Hematopoietic multipotent progenitor cell treated with erythropoietin and hydrocortisone succinate and interleukin-3 and kit ligand, for 6 days (in vitro differentiated cells): ENCODE data around the gene PRPSAP1.
"Not testable (repeated sequence)": the region's sequence is repeated elsewhere in the genome, so short reads cannot be mapped to it uniquely, and the experiment has no call there.

ENCODE experiments used
- DNase-seq: peaks from one replicate; pipeline ENCODE4 v3.0.0-alpha.2; 2015

PRPSAP1 gene

DNA sequence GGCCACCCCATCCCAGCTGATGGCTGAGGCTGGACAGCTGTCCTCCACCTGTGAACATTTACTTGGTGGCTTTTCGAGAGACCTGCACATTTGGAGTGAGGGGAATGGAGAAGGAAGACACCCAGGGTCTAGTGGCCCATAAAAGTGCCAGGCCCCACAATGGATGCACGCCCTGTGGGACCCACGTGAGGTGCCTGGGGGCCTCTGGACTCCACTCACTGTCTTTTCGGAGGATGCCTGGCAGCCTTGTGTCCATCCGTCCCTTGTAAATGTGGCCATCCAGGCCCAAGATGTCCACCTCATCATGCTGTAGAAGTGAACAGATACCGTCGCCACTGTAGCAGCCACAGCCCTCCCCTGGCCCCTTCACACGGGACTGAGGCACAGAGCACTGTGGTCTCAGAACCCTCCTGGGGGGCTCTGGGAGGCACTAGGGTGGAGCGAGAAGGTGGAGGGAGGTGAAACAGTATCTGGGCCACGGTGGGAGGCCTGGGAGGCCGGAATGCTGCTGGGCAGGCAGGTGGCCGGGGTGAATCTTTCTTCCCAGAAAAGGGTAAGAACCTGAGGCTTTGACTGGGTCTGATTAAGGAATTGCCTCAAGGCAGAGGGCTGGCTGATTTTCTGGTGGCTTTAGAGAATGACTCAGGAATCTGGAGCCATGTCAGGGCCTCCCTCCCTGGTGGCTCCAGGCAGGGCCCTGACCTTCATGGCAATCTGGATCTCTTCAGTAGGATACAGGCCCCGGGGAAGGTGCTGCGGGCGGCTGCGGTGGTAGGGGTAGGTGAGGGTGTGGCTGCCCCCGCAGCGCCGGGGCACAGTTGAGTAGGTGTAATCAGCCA lies 77.0 kb downstream of the PRPSAP1 start:
- DNase-seq = no peak

DNA sequence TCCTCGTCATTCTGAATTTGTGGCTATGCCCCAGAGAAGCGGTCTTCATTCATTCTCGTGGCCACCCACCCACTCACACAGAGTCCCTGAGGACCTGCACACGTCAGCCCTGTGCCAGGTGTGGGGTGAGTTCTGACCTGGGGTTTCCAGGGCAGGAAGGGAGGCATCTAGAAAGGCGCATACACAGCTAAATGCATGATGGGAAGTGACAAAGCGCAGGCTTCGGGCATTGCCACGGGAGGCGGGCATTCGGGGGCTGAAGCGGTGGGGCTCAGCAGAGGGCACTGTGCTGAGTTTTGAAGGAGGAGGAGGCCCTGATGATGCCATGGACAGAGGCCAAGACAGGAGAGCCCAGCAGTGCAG lies 77.7 kb downstream of the PRPSAP1 start:
- DNase-seq = no peak

DNA sequence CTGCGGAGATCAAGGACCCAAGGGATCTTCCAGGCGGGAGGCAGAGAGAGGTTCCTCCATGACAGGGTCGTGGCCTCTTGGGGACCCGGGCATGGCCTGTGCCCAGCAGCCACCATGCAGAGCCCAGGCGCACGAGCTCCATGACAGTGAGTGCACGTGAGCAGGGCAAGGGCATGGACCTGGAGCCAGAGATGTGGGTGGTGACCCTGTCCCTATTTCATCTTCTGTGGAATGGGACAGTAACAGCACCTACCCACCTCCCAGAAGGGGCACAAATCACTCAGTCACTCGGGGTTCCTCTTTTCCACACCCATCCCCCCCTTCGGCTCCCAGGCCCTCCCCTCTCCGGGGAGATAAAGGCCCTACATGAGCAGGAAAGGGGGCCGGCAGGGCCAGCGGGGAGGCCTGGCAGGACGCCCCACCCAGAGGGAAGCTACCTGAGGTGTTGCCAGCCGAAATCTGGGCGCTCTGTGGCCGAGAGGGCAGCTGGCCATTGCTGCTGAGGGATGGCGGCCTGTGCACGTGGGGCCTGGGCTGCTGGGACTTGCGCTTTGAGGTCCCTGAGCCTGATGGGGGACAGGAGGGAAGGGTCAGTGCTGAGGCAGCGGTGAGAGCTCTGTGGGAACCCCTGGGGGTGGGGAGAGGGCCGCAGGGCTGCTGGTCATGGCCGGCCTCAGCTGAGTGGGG lies 78.2 kb downstream of the PRPSAP1 start:
- no peak for DNase-seq

DNA sequence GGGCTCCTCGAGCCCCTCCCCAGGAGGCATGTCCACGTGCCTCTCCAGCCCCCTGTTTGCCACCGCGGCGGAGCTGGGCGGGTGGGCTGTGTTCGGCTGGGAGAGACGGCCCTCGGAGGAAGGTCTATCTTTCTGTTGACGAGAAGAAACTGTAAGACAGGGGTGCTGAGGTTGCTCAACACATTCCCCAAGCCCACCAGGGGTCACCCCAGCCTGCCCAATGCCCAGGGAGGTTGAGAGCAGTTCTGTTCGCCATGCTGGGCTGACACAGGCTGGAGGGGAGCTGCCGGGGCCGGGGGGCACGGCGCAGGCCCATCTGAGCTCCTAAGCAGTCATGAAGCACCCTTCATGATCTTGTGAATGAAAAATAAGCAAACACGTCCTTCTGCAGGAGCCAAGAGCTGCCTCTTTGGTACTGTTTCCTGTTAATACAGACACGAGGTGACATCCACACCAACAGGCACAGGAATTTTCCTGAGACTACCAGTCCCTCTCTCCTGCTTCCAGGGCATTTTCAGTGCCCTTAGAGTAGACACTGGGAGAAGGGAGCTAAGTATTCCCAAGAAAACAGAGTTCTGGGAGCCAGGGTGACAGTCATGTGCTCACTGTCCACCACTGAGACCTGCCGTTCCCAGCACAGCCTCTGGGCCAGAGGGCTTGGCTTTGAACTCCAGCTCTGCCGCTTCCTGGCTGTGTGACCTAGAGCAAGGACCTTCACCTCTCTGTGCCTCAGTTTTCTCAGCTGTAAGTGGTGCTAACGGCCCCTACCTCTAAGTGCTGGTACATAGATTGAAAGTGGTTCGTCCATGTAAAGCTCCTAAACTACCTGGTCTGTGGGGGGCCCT lies 79.4 kb downstream of the PRPSAP1 start:
- DNase-seq = no peak

DNA sequence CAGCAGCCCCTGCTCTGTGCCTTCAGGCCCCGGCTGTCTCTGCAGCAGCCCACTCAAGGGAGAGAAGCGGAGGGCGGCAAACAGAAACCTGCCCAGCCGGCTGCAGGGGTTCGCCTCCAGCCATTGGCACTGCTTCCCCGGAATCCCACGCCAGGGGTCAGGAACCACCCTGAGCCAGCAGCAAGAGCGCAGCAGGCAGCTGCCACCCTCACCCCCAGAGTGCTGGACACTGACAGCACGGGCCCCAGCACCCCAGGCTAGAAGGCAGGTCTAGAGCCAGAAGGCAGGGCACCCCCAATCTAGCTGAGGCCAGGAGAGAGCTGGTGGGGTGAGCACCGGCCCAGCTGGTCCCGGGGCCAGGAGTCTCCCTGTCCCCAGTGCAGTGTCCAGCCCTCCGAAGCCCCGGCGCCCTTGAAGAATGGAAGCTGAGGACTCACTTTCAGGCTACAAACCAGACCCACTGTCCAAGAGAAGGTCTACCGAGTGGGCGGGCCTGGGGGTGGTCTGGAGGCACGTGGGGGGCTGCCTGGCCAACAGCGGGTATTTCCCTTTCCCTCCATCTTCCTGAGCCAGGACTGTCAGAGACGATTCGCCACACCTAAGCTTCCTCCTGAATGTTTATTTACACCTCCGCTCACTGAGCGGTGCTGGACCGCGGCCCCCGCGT lies 80.1 kb downstream of the PRPSAP1 start:
- no peak for DNase-seq

DNA sequence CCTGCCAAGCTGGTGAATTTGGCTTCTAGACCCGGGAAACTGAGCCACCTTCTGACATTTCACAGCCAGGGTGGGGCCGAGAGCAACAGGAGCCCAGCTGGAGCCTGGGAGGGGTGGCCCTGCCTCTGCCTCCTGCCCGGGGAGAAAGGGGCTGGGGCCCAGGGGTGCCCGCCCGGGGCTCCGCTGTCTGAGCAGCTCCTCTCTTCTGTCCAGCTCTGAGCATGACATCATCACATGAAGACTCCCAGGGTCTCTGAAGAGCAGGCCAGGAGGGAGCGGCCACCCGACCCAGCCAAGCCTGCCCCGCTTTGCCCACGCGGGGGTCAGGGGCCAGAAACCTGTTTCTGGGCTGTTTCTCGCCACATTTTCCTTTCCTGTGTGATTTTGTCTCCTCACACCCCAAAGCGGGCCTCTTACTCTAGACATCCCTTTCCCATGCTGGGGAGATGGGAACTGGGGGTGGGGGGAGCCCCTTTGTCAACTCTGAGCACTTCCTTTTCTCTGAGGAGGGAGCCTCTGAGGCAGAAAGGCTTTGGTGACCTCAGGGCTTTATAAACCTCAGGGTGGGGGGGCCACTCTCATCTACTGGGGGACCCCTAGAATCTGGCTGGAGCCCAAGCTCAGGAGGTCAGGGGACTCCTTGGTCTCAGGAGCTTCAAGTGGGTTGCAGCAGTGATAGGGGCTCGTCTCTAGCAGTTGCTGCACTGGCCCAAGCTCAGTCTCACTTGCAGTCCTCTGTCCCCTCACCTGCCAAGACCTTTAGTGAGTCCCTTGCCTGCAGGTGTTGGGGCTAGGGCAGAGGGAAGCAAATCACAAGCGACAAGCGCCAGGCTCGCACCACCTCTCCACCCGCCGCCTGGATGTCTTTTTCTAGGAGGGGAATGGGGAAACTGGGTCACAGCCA lies 80.9 kb downstream of the PRPSAP1 start:
- no peak for DNase-seq

DNA sequence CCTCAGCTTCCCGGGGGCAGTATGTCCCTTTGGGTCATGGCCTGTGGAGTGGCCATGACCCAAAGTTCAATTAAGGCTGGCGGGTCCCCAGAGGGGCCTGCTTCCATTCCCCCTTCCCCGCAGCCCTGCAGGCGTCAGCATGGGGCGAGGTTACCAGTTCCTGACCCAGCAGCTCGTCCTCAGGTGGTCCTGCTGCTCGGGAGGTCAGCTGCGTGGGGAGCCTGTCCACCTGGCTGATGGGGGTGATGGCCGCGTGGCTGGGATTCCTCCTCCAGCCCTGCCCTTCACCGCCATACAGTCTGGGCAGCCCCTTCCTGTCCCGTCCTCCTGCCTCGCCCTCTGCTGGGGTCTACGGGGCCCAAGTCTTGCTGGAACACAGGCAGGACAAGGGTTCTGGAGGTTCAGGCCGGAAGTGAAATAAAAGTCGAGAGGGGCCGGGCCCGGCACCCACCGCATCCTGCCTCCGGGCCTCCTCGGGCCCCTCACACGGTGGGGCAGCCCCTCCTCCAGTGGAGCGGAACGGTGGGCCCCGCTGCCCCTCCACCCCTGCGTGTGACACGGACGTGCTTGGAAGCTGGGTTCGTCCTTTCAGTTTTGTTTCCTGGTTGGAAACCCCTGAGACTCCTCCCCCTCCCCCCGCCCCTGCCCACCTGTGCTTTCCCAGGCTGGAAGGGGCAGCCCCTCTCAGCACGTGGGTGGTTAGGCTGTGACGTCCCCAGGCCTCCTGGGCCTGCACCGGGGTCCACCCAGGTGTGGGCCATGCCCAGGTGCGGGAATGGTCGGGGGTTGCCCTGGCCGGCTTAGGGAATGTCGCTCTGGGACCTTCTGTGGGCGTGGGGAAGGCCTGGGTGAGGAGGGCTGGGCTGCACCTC lies 81.8 kb downstream of the PRPSAP1 start:
- DNase-seq = no peak

DNA sequence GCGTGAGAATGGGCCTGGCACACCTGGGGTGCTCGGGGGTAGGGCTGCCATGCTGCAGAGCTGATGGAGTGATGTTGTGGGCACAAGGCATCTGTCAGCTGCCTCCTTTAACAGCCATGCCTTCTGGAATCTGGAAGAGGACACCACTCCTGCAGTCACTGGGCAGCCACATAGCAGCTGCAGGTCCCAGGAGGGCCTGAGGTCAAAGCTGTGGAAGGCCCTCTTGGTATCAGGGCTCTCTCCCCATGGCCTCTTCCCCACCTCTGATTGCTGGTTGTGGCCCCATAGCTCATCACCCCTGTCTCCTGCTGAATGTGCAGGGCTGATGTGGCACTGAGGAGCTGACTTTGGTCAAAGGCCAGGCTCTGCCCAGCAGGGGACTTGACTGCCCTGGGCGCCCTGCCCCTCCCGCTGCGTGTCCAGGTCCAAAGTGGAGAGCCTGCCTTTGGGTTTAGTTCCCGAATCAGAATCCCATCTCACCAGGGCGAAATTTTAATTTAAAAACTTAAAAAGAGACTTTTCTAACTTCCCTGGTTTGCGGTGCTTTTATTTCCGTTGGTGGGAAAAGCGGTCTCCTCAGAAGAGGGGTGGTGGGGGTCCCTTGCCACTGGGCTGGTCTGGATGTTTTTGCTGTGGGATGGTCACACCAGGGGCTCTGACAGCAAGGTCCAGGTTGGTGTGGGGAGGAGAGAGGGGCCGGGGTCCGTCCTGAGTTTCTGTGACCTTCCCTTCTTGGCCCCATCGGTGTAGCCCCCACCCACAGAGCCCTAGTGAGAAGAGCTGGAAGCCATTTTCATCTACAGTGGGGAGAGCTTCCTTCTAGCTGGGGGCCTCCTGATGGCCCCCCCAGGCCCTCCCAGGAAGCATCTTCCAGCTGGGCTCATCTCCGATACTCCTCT lies 82.7 kb downstream of the PRPSAP1 start:
- DNase-seq = no peak

DNA sequence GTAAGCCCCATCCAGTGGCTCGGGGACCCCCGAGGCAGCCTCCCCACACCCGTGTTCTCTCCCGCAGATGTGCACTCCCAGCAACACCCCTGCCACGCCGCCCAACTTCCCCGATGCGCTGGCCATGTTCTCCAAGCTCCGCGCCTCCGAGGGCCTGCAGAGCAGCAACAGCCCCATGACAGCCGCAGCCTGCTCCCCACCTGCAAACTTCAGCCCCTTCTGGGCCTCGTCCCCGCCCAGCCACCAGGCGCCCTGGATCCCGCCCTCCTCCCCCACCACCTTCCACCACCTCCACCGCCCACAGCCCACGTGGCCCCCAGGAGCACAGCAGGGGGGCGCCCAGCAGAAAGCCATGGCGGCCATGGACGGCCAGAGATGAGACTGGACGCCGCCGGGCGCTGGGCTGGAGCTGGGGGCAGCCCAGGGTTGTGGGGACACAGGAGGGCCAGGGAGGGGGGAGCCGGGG lies 83.6 kb downstream of the PRPSAP1 start:
- no peak for DNase-seq

DNA sequence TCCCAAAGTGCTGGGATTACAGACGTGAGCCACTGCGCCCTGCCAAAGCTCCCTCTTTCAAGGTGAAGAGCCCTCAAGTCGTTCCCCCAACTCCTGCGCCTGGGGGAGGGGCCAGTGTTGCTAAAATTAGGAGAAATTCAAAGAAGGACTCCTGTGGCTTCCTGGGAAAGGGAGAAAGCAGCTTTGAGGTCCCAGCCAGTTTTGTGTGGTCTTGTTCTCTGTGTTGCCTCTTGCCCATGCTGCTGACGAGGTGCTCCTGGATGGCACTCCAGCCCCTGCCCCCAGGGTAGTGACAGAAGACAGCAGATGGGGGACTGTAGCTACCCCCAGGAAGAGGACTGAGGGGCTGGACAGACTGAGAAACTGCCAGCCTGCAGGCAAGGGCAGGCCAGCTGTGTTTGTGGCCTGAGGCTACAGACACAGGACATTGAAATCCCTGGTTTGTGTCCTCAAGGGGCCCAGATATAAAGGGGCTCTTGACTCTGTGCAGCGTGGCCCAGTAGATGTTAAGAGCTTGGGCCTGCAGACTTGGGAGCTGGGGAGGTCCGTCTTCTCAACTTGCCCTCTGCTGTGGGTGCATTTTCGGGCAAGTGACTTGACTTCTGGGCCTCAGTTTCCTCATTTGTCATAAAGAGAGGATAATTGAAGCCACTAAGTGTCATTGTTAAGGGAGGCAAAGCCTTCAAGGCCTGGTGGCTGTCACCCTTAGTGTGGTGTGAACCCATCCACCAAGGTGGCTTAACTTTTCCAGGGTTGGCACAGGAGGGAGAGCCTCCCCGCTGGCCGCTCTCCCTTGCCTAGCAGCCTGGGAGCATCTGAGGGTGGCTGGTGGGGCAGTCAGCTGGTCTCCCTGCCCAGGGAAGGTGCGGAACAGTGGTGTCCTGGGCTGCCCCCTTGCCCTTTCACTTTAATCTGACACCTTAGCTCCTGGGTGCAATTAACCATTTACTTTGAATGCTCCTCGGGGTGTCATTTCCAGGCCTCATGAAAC lies 84.4 kb downstream of the PRPSAP1 start:
- DNase-seq = no peak

DNA sequence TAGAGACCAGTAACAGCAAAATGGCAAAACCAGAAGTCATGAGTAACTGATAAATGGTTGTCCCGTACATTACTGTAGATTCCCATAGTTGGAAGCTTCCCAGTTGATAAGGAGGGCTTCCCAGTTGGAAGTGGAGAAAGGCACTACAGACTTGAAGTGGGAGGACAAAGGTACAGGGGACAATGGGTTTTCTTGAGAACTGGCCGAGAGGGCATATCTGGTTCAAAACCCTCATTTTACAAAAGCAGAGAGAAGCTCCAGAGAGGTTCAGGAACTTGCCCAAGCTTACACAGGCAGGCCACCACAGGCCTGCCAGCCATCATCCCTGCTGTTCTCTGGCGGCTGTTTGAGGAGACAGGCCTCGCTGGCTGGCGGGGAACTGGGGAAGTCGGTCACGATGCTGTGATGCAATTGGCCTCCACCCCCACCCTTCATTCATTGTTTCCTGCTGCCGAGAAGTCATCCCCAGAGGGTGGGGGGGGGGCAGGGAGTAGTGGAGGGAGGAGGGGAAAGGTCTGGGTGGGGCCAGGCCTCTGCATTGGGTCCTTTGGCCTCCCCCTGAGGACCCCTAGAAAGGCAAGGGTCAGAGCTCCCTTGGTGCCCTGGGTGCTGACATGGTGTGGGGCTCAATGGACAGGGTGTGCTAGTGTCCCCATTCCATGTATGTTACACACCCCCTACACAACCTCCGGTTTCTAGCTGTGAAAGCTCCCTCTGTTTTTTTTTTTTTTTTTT lies 85.5 kb downstream of the PRPSAP1 start:
- DNase-seq = peak; percentile 78

DNA sequence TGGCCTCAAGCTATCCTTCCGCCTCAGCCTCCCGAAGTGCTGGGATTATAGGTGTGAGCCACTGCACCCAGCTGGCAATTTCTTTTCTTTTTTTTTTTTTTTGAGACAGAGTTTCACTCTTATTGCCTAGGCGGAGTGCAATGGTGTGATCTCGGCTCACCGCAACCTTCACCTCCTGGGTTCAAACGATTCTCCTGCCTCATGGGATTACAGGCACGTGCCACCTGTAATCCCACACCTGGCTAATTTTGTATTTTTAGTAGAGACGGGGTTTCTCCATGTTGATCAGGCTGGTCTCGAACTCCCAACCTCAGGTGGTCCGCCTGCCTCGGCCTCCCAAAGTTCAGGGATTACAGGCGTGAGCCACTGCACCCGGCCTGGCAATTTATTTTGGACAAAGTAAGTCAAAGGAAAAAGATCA lies 86.1 kb downstream of the PRPSAP1 start:
- DNase-seq = not testable (repeated sequence)

DNA sequence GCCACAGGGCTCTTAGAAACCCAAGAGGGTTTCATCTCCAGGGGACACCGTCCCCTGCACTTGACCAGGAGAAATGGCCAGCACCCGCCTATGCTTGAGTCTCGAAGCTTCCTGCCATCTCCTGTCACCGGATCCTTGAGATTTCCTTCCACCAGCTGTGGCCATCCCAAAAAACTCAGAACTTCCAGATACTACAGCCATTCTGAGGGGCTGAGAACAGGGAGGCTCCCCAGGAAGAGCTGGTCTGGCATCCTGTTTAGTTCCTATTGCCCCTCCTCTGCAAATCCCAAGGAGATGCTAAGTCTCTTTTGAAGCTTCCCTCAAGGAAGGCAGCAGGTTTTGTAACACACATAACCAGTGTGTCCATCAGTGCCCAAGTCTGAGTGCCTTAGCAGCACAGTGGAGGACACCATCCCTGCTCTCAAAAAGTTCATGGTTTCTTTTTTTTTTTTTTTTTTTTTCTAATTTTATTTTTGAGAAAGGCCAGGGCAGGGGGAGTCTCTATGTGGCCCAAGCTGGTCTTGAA lies 86.6 kb downstream of the PRPSAP1 start:
- no peak for DNase-seq

DNA sequence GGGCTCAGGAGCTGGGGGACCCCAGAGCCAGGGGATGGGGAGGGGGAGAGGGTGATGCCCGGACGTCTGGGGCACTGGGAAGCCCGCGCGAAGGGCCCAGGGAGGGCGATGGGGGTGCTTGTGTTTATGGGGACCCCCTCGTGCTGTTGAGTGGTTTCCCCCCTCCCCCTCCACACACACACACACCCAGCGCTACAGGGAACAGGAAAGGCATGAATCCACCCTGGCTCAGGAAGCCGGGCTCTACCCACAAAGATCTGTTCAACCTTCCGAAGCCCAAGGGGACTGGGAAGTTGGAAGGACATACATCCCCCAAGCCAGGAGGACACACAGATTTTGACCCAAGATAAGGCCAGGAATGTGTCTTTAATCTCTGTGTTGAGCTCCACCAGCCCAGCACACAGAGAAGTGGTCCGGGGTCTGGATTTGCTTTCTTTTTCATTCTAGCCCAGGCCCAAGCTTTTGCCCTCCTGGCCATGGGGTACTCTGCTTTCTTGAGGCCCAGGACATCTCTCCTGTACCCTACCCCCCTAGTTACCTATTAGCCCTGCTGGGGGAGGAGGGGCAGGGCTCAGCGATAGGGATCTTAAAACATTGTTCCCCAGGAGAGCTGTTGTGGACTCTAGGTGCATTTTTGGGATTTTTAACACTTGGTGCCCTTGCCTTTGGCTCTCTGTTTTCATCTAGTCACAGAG lies 87.3 kb downstream of the PRPSAP1 start:
- peak; percentile 52 for DNase-seq

DNA sequence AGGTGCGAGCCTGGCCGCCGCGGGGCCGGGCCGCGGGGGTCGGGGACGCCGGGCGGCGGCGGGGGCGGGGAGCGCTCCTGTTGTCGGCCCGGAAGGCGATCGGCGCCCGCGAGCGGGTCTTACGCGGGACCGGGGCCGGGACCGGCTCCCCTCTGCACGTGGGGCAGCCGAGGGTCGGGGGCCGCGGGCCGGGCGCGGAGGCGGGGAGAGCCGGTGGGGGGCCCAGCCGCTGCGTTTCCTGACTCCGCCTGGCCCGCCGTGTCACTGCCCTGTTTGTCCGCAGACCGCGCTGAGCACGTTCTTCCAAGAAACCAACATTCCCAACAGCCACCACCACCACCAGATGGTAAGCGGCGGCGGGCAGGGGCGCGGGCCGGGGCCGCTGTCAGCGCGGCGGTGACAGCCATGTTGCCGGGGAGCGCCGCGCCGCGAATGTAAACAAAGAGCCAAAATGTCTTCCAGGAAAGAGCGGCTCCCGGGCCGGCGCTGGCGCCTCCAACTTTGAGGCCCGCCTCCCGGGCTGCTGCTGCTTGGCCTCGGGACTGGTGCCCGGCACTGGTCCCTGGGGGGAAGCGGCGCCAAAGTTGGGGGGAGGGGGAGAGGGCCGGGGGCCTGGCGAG lies 88.0 kb downstream of the PRPSAP1 start:
- peak; percentile 59 for DNase-seq
